HepG2 (cell line): ENCODE results near the gene CCT3. TPM values are rescaled to one million over a fixed set of nuclear protein-coding genes. Genes with fewer than 3 reads are reported as not detected.

ENCODE experiments used
- FOXK1 ChIP-seq: sonication (generic); formaldehyde crosslinking; IDR thresholded peaks from 2 replicates; pipeline ENCODE4 v1.4.0; 2020; ENCODE audit warnings: low read depth, missing genetic modification reagents, borderline replicate concordance
- GATA4 ChIP-seq: sonication (generic); IDR thresholded peaks from 2 replicates; pipeline ENCODE4 v1.6.1; 2016; ENCODE audit warnings: antibody characterized with exemption, low read depth, borderline replicate concordance
- GTF3A ChIP-seq: sonication (generic); formaldehyde crosslinking; conservative IDR thresholded peaks from 2 replicates; pipeline ENCODE4 v1.4.0; 2020; ENCODE audit warnings: mild to moderate bottlenecking, missing genetic modification reagents
- HES4 ChIP-seq: sonication (generic); formaldehyde crosslinking; IDR thresholded peaks from 2 replicates; pipeline ENCODE4 v1.9.0; 2021; ENCODE audit warnings: mild to moderate bottlenecking, missing genetic modification reagents, borderline replicate concordance
- JDP2 ChIP-seq: sonication (generic); formaldehyde crosslinking; IDR thresholded peaks from 2 replicates; pipeline ENCODE4 v1.8.1; 2022; ENCODE audit warnings: missing genetic modification reagents, borderline replicate concordance
- MAFF ChIP-seq: IDR thresholded peaks from 2 replicates; pipeline ENCODE4 v1.6.1; 2011; ENCODE audit warnings: low read depth, low read length, improper control_type of control experiment
- NRL ChIP-seq: sonication (generic); formaldehyde crosslinking; IDR thresholded peaks from 2 replicates; pipeline ENCODE4 v1.5.0; 2020; ENCODE audit warnings: missing genetic modification reagents, mild to moderate bottlenecking, moderate library complexity, borderline replicate concordance
- SIN3A ChIP-seq: IDR thresholded peaks from 2 replicates; pipeline ENCODE4 v1.6.1; 2011; ENCODE audit warnings: low read depth, mild to moderate bottlenecking, control low read depth, low read length, borderline replicate concordance
- TBP ChIP-seq: sonication (generic); formaldehyde crosslinking; IDR thresholded peaks from 2 replicates; pipeline ENCODE4 v1.5.0; 2020; ENCODE audit warnings: missing genetic modification reagents
- TRIM22 ChIP-seq: fragments of 450-650 bp; IDR thresholded peaks from 2 replicates; pipeline ENCODE4 v1.6.1; 2017
- U2AF1 ChIP-seq: fragments of 200-400 bp; formaldehyde crosslinking; optimal IDR thresholded peaks from 2 replicates; pipeline ENCODE3; 2017; ENCODE audit warnings: mild to moderate bottlenecking, low read depth, low read length
- WIZ ChIP-seq: sonication (generic); formaldehyde crosslinking; IDR thresholded peaks from 2 replicates; pipeline ENCODE4 v1.5.1; 2020; ENCODE audit warnings: mild to moderate bottlenecking, missing genetic modification reagents
- ZBTB20 ChIP-seq: sonication (generic); formaldehyde crosslinking; IDR thresholded peaks from 2 replicates; pipeline ENCODE4 v1.8.1; 2023; ENCODE audit warnings: missing genetic modification reagents, low read depth, mild to moderate bottlenecking, borderline replicate concordance
- ZBTB8A ChIP-seq: sonication (generic); formaldehyde crosslinking; IDR thresholded peaks from 2 replicates; pipeline ENCODE4 v1.4.0; 2020; ENCODE audit warnings: mild to moderate bottlenecking, low read depth, missing genetic modification reagents, borderline replicate concordance
- ZFP91 ChIP-seq: sonication (generic); formaldehyde crosslinking; IDR thresholded peaks from 2 replicates; pipeline ENCODE4 v1.9.0; 2022; ENCODE audit warnings: missing genetic modification reagents, mild to moderate bottlenecking, borderline replicate concordance
- ZNF234 ChIP-seq: sonication (generic); formaldehyde crosslinking; conservative IDR thresholded peaks from 2 replicates; pipeline ENCODE4 v1.5.1; 2020; ENCODE audit warnings: mild to moderate bottlenecking, missing genetic modification reagents
- ZNF292 ChIP-seq: sonication (generic); formaldehyde crosslinking; IDR thresholded peaks from 2 replicates; pipeline ENCODE4 v1.8.1; 2022; ENCODE audit warnings: mild to moderate bottlenecking, low read depth, missing genetic modification reagents, borderline replicate concordance
- ZNF616 ChIP-seq: sonication (generic); formaldehyde crosslinking; IDR thresholded peaks from 2 replicates; pipeline ENCODE4 v1.5.0; 2020; ENCODE audit warnings: low read depth, mild to moderate bottlenecking, missing genetic modification reagents
- ZNF670 ChIP-seq: sonication (generic); formaldehyde crosslinking; IDR thresholded peaks from 2 replicates; pipeline ENCODE4 v1.8.0; 2022; ENCODE audit warnings: mild to moderate bottlenecking, missing genetic modification reagents, borderline replicate concordance
- polyA plus RNA-seq, 8 experiments: library from polyadenylated mRNA; depleted of rRNA in 3 of 8; stranded (reverse) in 7 of 8; unstranded in 1 of 8; fragments of >200 nt; fragmentation: Illumina TruSeq in 4 of 8; extraction: Trizol in 4 of 8; gene quantifications; 2 replicates each; pipeline versions ENCODE4 v1.2.1 to v1.2.3, GENCODE V29; 2011 to 2016; ENCODE audit warnings: low read depth in 4 of 8, missing spikeins in 1 of 8, mixed read lengths in 1 of 8; ENCODE audit not compliant: insufficient read depth in 1 of 8
- total RNA-seq, 5 experiments: library from RNA; depleted of rRNA; stranded (reverse); fragments of >200 nt; fragmentation: Illumina TruSeq; extraction: Trizol; gene quantifications; 2 replicates each; pipeline ENCODE4 v1.2.3, GENCODE V29; 2016; ENCODE audit warnings: low read depth in 1 of 5
- TF ChIP-seq, protein P1 (sequence below): IDR thresholded peaks from 2 replicates; pipeline ENCODE4 v1.6.1; 2016; ENCODE audit warnings: missing compliant biosample characterization, missing genetic modification reagents, borderline replicate concordance
- TF ChIP-seq, protein P2 (sequence below): sonication (generic); formaldehyde crosslinking; IDR thresholded peaks from 2 replicates; pipeline ENCODE4 v1.4.0; 2020; ENCODE audit warnings: missing genetic modification reagents

CCT3 gene
- total and polyA plus RNA-seq, 2 of the 13 experiments (the other 11 are each of a cell fraction or from before 2014, with no cell fraction given): 319 to 615 TPM

GRCh38 chr1:156386949-156387869, 49.1 kb upstream of the CCT3 start (continued):
- TF ChIP-seq FOXK1 (CRISPR knock-in tag) (no peak), HES4 (CRISPR knock-in tag) (no peak), U2AF1 (peak; percentile 16), ZFP91 (CRISPR knock-in tag) (peak; percentile 33), GATA4 (no peak), SIN3A (no peak), GTF3A (CRISPR knock-in tag) (0 out of 2 replicates have a peak, but pooled peaks have one; percentile 0), ZNF234 (0 out of 2 replicates have a peak, but pooled peaks have one; percentile 34), ZNF670 (CRISPR knock-in tag) (no peak), JDP2 (no peak), TRIM22 (no peak), ZBTB8A (no peak), ZNF292 (no peak), NRL (CRISPR knock-in tag) (0 out of 2 replicates have a peak, but pooled peaks have one; percentile 39), TBP (CRISPR knock-in tag) (no peak), MAFF (no peak), ZBTB20 (CRISPR knock-in tag) (no peak), ZNF616 (CRISPR knock-in tag) (0 out of 2 replicates have a peak, but pooled peaks have one; percentile 67), WIZ (CRISPR knock-in tag) (no peak)
- TF ChIP-seq, protein P1, sequence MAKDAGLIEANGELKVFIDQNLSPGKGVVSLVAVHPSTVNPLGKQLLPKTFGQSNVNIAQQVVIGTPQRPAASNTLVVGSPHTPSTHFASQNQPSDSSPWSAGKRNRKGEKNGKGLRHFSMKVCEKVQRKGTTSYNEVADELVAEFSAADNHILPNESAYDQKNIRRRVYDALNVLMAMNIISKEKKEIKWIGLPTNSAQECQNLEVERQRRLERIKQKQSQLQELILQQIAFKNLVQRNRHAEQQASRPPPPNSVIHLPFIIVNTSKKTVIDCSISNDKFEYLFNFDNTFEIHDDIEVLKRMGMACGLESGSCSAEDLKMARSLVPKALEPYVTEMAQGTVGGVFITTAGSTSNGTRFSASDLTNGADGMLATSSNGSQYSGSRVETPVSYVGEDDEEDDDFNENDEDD: 0 out of 2 replicates have a peak, but pooled peaks have one; percentile 13
- TF ChIP-seq, protein P2, sequence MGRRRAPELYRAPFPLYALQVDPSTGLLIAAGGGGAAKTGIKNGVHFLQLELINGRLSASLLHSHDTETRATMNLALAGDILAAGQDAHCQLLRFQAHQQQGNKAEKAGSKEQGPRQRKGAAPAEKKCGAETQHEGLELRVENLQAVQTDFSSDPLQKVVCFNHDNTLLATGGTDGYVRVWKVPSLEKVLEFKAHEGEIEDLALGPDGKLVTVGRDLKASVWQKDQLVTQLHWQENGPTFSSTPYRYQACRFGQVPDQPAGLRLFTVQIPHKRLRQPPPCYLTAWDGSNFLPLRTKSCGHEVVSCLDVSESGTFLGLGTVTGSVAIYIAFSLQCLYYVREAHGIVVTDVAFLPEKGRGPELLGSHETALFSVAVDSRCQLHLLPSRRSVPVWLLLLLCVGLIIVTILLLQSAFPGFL (CRISPR knock-in tag): no peak
